GM19240 (cell line): Measurements from ENCODE around the gene BNIP1.

Experiments
- DNase-seq: peaks from one replicate; pipeline ENCODE4 v3.0.0; 2011; ENCODE audit warnings: low spot score; ENCODE audit not compliant: insufficient read length

BNIP1 gene

DNA sequence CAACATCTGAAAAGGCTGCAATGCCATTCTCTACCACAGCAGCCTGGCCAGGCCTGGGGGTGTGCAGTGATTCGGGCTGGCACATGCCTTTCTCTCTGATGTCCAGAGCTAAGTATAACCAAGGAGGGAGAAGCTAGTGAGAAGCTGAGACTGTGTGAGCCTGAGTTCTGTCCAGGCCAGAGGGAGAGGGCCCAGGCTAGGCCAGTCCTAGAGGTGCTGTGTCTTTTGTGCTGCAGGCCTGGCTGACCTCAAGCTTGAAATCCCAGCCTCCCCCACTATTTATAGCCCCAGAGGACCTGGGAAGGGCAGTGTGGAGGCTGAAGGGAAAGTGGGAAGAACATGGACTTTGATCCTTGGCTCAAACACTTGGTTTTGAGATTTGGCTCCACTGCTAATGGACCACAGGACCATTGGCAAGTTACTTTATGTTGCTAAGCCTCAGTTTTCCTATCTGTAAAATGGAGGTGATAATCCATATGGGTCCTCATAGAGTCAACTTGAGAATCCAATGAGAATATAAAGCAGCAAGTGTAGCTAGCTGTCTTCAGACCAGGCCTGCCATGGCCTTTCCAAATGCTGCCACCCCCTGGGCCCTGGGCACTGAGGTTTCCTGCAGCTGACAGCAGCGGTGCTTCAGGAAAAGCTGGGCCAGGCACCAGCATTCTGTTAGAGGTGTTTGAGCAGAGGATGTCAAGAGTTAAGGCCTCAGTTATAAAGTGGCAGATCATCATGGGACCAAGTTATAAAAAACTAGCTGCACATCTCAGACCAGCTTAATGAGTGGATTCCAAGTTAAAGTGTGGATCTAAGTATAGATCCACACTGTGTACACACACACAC lies 21.1 kb downstream of the BNIP1 start:
- no peak for DNase-seq

DNA sequence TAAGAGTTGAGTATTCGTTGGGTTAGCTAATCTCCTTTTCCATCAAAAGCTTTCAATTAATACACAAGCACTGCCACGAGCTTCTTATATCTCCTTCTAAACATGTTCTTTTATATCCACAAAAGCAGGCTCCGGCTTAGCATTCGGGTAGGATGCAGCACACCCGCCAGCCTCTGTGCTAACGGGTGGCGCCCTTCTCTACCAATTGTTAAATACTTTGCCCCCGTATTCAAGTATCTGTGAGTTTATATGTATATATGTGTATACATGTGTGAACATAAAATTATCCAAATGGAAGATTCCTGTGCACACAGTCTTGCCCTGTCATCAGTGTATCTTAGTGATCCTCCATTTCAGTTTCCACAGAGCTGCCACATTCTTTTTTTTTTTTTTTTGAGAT lies 27.8 kb downstream of the BNIP1 start:
- DNase-seq = no peak

DNA sequence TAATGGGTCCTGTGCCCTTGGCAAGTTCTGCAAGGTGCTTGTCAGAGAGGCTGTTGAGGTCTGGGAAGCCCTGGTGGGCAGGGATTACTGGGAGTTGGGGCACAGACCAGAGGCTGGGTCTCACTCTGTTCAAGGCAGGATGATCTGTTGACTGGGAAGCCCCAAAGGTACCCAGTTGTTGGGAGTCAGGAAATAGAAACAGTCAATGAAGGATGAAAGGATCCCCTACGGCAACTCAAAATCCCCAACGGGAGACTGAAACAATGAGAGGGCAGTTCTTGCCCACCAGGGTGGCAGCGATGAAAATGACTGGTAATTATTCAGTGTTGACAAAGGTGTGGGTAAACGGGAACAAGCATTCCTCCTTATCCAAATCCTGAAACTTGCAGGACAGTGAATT lies 31.2 kb downstream of the BNIP1 start:
- DNase-seq = no peak

DNA sequence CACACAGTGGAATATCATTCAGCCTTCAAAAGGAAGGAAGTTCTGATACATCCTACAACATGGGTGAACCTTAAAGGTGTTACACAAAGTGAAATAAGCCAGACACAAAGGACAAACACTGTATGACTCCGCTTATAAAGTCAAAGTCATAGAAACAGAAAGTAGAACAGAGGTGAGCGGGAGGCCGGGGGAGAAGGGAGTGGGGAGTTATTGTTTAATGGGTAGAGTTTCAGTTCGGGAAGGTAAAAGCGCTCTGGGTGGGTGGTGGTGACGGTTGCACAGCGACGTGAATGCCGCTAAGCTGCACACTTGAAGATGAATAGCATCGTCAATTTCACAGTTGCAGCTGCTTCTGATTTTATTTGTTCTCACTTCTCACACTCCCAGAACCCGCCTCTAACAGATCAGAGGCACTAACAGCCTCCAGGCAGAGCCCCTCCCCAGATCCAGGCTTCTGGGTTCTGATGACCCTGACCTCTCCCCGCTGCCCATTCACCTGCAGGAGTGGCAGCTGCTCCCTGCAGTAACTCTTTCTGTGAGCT lies 34.1 kb downstream of the BNIP1 start:
- DNase-seq = no peak

DNA sequence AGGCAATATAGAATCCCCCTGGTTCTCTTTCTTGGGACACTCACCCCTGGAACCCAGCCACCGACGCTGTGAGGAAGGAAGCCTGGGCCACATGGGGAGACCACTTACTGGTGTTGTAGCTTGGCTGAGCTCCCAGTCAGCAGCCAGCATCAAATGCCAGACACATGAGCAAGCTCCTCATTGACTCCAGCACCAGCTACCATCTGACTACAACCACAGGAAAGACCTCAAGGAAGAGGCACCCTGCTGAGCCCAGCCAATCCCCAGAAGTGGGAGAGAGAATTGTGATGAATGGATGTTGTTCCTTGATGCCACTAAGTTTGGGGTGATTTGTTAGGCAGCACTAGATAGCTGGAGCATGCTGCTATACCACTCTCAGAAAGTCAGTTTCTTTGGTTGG lies 36.0 kb downstream of the BNIP1 start:
- DNase-seq = no peak

DNA sequence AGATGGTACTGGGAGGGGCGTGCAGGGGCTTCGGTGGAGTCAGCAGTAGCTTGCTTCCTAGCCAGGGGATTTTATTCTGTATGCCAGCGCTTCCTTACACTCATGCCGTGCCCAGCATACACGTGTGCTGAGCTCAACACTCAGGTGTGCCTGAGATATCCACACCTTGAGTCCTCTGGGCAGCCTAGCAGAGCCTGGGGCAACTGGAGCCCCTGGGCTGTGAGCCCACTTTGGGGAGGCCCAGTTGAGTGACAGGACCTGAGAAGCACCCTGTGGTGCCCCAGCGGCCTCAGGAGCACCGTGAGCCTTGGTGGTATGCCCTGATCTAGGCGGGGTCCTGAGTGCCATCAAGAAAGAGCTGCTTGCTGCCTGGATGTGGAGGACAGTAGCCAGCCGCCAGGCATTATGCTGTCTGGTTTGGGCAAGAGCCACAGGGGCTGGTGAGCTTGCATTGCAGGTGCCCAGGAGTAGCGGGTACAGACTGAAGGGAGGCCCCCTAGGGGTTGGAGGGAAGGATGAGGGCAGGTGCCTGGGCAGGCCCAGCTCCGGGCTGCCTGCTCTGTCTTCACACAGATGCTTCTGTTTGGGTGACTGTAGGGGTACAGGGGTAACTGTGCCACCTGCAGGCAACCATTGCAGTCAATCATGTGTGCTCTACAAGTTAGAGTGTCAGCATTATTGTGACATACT lies 42.9 kb downstream of the BNIP1 start:
- no peak for DNase-seq

DNA sequence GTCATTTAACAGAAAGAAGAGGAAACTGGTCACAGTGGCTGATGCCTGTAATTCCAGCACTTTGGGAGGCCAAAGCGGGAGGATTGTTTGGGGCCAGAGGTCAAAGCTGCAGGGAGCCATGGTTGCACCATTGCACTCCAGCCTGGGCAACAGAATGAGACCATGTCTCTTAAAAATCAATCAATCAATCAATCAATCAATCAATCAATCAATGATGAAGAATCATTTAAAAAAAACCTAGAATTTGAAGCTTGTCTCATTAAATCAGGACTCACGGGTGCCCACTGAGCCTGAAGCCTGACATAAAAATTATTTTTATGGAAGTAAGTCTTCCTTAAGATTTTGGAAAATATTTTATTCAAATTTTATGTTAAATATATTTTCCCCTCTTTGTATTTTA lies 43.9 kb downstream of the BNIP1 start:
- DNase-seq = no peak

DNA sequence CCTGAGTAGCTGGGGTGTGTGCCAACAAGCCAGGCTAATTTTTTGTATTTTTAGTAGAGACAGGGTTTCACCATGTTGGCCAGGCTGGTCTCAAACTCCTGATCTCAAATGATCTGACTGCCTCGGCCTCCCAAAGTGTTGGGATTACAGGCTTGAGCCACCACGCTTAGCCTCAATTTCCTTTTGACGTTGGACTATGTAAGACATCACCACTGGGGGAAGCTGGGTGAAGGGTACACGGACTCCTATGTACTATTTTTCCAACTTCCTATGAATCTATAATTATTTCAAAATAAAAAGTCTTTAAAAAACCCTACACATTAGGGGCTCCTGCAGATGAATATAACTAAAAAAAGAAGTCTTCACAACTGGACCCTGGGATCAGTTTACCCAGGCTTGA lies 46.7 kb downstream of the BNIP1 start:
- DNase-seq = no peak

DNA sequence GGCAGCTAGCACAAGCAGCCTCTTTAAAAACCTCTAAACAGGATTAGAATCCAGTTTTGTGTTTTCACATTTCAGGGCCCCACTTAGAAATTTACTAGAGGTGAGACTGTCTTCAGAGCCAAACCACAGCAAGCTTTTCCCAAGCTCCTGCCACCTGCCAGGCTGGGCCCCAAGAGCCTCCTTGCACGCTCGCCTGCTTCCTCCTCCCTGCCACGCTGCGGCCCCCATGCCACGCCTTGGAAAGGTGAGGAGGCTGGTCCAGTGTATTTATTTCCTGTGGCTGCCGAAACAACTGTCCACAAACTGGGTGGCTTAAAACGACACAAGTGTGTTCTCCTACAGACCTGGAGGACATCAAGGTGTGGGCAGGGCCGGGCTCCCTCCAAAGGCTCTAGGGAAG lies 47.2 kb downstream of the BNIP1 start:
- DNase-seq = no peak

DNA sequence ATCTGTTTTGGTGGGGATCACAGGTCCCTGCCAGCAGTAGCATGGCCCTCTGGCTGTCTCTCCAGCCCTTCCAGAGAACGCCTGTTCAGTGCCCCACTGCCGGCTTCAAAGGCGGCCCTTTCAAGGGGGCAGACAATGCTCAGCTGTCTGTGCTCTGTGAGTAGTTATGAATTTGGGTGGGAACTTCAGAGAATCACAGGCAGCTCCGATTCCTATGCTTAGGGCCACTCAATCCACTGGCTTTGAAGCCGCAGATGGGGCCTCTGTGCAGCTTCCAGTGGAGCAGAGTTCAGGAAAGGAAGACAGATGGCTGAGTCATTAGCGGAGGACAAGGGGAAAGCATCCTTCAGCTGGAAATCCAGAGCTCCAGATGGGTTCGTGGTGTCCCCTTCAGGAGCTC lies 48.2 kb downstream of the BNIP1 start:
- DNase-seq = no peak

DNA sequence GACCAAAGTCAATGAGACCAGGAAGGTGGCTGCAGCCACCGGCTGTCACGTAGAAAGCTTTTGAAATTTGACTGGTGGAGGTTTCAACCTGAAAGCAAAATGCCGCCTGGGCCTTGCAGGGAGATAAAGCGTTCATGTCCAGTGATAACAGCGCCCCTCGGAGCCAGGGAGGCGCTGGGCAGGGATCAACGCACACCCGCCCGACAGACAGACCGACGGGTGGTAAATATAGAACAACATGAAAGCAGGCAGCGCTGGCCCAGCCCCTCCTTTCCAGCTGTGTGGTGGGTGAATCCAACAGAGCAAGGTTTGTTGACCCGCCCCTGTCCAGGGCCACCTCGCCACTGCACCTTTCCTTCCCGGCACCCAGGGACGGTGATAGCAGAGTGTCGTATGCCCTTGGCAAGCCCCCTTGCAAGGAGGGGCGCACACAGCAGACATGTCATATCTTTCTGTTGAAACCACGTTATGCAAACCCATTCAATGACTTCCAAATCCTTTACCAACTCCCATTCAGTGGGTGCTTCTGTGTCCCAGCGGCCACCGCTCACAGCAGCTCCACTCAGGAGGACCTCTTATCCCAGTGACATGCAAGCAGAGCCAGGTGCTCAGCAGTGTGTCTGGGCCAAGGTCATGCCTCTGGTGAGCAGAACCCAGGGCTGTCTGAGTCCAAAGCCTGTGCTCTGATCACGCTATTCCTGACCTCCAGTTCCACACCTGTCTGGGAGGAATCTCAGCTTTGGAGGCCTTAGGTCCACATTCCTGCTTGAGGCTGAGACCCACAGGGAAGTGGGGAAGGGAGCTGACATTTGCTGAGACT lies 52.0 kb downstream of the BNIP1 start:
- no peak for DNase-seq

DNA sequence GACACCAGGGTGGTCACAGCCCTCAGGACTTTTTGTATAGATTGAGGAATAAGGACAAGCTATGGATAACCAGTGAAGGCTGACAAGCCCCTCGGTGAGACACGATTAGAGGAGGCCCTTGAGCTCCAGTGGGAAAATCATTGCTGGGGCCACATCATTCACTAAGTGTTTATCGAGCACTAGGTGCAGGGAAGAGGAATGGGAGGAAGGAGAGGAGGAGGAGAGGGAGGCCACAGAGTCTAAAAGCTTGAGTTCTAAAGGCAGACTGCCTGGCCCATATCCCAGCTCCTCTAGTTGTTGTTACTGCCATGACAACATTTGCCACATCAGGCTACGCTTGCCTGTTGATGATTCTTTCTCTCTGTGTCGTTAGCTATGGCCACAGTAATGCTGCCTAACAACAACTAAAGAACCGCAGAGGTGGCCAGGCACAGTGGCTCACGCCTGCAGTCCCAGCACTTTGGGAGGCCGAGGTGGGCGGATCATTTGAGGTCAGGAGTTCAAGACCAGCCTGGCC lies 53.1 kb downstream of the BNIP1 start:
- DNase-seq = no peak

DNA sequence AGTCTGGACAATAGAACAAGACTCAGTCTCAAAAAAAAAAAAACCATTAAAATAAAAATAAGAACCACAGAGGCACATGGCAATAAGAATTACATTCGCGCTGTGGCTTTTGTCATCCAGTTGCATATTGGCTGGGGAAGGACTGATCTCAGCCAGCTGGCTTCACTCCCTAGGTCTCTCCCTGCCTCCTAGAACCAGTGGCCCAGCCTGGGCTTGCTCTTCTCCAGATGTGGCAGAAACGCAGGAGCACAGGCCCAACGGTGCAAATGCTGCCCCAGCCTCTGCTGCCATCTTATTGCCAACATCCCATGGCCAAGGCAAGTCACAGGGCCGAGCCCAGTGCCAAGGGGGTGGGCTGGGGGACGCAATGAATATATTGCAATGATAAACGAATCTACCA lies 53.7 kb downstream of the BNIP1 start:
- no peak for DNase-seq

DNA sequence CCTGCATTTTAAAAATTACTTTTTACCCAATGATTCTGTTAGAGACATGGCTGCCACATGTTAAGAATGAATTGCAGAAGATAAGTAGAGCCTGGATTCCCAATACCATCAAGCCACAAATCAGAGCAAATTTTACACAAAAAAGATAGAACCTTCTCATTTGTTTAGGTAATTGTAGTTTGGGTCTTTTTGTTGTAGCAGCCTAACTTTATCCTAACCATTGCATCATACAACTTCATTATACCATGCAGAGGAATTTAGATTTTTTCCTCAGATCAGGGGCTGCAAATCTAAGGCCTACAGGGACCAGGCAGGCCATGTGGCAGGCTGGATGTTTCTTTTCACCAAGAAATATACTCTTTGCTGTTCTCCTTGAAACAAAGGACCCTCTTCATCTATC lies 56.0 kb downstream of the BNIP1 start:
- DNase-seq = no peak

DNA sequence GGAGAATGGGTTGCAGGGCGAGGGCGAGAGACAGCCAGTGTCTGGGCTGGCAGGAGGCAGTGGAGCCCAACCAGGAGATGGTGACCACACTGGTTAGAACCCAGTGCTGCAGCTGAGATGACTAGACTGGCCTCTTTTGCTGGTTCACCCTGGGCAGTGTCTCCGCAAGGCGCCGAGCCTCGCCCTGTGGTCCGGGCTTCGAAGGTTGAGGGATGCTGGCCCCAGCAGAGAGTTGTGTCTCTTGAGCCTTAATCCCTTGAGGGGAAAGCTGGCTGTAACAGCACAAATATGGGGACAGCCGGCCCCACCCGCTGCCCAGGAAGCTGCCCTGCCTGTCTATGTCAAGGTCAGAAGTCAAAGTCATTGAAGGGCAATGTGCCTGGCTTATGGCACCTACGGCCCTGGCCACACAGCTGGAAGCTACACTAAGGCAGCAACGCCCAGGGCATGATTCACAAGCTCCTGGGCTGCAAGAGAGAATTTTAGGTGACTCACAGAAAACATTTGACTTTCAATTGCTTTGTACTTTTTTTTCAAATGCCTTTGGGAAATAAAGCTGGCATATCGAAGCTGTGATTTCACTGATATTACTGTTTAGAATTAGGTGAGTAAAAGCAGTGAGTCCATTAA lies 57.4 kb downstream of the BNIP1 start:
- DNase-seq = no peak

DNA sequence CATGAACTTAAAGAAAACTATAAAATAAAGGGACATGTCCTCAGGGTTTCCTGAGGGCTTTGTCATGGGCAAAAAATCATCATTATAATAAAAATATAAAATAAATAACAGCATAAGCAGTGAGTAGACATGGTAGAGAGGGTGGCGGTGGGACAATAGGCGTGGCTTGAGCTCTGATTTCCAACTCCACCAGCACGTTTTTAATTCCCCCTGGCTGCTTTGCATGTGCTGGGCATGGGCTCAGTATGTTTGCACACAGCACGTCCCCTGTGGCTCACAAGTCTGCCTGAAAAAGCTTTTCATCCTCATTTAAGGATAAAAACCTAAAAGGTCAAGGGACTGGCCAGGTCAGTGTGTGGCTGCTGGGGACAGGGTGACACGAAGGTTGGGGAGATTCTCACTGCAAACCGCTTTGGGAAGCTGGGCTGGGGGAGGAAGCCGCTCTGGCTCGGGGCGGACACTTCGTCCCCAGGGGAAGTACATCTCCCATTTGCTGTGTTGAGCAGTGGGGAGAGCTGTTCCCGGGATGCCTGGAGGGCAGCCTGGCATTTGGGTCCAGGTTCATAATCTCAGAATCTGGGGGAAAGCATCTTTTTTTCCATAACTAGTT lies 58.0 kb downstream of the BNIP1 start:
- no peak for DNase-seq

DNA sequence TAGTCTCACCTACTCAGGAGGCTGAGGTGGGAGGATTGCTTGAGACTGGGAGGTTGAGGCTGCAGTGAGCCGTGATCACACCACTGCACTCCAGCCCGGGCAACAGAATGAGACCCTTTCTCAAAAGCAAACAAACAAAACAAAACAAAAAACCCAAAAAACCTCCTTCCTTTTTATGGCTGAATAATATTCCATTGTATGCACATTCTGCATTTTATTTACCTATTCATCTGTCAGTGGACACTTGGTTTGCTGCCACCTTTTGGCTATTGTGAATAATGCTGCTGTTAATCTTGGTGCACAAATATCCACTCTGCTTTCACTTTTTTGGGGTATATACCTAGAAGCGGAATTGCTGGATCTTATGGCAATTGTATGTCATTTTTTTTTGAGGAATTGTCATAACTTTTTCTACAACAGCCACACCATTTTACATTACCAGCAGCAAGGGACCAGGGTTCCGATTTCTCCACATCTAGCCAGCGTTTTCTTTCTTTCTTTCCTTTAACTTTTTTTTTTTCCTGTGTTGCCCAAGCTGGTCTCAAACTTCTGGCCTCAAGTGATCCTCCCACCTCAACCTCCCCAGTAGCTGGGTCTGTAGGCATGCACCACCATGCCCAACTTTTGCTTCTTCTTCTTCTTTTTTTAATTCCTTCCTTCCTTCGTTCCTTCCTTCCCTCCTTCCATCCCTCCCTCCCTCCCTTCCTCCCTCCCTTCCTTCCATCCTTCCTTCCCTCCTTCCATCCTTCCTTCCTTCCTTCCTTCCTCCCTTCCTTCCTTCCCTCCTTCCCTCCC lies 60.1 kb downstream of the BNIP1 start:
- DNase-seq = no peak

DNA sequence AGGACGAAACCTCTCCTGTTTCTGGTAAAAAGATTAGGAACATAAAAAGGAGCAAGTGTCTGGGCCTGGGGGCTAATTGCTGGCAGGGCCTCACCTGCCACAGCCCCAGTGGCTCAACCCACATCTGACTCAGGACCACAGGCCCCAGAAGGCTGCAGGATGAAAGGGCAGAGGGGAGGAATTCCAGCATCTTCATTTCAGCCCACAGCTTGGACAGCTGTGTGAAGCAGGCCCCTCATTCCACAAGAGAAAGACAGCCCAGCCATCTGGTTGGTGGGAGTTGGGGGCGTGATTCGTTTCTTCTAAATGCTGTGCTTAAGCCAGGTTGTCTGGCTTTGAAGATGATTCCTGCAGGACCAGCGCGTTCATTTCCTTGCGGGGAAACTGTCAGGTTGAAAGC lies 61.6 kb downstream of the BNIP1 start:
- DNase-seq = no peak

DNA sequence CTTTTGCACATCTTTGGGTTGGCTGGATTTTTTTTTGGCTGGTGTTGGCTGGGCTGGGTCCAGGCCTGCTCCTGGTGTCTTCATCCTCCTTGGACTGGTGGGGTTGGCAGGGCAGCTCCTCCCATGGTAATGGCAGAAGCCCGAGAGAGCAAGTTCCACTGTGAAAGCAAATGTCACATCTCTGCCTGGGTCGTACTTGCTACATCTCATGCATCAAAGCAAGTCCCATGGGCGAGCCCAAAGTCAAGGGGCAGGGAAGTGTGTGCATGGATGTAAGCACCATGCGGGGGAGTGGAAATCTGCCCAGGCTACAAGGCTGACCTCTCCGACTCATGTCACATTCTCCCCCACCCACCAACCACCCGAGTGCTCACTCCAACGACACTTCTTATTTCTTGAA lies 64.0 kb downstream of the BNIP1 start:
- no peak for DNase-seq

DNA sequence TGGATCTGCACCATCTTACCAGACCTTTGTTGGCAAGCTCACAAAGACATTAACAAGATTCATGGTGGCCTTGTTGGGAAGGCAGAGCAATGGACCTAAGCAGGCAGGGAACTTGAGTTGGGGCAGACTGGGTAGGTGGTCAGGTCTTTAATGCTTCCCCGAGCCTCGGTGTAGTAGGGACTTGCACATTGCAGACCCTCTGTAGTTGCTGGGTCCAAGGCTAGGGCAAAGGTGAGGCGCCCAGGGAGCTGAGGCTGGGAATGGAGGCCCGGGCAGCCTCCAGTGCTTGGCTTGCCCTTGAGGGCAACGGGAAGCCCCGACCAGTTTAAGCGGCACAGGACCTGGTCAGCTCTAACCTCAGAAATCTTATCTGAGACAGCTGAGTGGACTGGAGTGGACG lies 66.5 kb downstream of the BNIP1 start:
- no peak for DNase-seq
